ENCODE results near the gene SPATA9.

The SPATA9 gene

DNA sequence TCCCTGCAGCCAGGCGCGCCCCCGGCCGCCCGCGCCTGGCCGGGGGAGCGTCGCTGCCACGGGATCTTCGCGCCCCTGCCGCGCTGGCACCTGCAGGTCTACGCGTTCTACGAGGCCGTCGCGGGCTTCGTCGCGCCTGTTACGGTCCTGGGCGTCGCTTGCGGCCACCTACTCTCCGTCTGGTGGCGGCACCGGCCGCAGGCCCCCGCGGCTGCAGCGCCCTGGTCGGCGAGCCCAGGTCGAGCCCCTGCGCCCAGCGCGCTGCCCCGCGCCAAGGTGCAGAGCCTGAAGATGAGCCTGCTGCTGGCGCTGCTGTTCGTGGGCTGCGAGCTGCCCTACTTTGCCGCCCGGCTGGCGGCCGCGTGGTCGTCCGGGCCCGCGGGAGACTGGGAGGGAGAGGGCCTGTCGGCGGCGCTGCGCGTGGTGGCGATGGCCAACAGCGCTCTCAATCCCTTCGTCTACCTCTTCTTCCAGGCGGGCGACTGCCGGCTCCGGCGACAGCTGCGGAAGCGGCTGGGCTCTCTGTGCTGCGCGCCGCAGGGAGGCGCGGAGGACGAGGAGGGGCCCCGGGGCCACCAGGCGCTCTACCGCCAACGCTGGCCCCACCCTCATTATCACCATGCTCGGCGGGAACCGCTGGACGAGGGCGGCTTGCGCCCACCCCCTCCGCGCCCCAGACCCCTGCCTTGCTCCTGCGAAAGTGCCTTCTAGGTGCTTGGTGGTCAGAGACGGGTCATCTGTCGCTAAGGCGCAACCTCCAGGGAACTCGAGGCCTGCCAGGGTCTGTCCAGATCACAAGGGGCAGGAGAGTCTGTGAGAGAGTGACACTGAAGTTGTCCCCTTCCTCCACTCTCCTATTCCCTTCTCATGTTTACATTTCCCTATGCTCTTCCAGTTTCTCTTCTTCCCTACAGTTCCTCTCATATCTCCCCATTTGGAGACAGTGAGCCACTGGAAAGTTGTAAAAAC is 61.6 kb downstream of the SPATA9 start:
- DNase-seq (ENCODE audit: low read depth in 2 of 2, low spot score in 1 of 2) = no peak

DNA sequence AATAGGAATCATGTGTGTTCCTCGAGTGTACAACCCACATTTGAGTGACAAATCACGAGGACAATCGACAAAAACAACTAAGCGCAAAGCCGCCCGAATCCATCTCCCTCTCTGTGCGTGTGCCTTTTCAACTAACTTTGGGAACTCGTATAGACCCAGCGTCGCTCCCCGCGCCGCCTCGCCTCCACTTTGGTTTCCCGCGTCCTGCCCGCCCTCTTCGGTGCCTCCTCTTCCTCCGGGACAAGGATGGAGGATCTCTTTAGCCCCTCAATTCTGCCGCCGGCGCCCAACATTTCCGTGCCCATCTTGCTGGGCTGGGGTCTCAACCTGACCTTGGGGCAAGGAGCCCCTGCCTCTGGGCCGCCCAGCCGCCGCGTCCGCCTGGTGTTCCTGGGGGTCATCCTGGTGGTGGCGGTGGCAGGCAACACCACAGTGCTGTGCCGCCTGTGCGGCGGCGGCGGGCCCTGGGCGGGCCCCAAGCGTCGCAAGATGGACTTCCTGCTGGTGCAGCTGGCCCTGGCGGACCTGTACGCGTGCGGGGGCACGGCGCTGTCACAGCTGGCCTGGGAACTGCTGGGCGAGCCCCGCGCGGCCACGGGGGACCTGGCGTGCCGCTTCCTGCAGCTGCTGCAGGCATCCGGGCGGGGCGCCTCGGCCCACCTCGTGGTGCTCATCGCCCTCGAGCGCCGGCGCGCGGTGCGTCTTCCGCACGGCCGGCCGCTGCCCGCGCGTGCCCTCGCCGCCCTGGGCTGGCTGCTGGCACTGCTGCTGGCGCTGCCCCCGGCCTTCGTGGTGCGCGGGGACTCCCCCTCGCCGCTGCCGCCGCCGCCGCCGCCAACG is 62.5 kb downstream of the SPATA9 start, which contains the start of gene GPR150:
Gene GPR150 (plus strand): TSS at position 58 of the 840 bp plus-strand sequence. CDS start 189 bp downstream, at position 247.
- peak in 1 of 2 donors; percentile 17 for DNase-seq (ENCODE audit: low read depth in 2 of 2, low spot score in 1 of 2)

DNA sequence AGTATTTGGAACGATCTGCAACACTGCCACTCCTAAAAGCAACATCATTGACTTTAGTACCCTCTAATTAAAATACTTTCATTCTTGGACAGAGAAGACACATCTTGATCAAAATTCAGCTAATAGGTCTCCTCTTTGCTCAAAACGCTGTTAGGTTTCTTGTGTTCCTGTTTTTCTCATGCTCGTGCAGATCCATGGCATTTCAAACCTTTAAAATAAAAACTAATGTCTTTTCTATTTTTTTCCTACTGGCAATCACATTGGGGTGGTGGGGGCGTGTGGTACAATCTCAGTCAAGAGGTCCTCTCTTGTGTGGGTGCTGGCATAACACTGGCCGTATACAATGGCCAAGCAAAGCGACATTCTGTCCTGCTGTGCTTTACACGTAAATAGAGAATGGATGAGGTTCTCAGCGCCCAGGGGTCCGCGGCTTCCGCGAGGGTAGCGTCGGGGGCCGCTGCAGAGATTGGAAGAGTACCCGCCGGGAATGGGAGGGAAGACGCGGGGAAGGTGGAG is 63.2 kb downstream of the SPATA9 start:
- DNase-seq (ENCODE audit: low read depth in 2 of 2, low spot score in 1 of 2) = no peak

DNA sequence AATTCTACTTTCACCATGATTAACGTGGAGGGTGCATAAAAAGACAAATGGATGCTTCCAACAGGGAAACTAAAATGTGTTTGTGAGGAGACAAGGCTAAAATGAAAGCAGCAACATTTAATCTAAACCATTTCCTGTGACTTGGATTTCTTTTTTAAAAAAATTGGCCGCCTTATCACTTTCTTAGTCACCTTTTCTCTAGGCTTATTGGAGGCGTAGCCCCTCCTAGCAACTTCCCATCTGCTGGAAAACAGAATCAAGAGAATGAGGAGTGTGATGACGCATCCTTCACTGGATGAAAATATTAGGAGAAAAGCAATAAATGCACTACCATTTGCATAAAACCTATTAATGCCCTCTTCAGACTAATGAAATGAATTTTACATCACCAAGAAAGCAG is 63.7 kb downstream of the SPATA9 start:
- no peak for DNase-seq (ENCODE audit: low read depth in 2 of 2, low spot score in 1 of 2)

DNA sequence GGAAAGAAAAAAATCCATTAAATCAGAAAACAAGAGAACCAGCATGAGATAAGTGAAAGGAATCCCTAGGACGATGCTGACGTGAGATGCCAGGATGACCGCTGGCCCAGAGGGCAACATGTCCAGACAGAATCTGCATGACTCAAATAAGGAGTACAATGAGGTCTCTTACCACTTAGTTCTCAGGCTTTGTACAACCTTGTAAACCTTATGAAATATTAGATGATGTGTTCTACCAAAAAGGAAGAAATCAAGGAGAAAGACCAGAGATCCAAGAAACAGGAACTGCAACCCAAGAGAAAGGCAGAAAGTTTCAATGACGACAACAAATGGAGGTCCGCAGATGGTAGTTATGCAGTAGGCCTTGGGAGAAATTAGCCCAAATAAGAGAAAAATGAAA is 65.7 kb downstream of the SPATA9 start:
- no peak for DNase-seq (ENCODE audit: low read depth in 2 of 2, low spot score in 1 of 2)

DNA sequence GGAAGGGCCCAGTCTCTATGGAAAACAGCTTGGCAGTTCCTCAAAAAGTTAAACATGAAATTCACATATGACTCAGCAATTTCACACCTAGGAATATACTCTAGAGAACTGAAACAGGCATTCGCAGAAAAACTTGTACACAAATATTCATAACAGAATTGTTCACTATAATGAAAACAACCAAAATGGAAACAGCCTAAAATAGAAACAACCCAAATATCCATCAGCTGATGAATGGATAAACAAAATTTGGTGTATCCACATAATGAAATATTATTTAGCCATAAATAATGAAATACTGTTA is 67.7 kb downstream of the SPATA9 start:
- DNase-seq (ENCODE audit: low read depth in 2 of 2, low spot score in 1 of 2) = no peak

DNA sequence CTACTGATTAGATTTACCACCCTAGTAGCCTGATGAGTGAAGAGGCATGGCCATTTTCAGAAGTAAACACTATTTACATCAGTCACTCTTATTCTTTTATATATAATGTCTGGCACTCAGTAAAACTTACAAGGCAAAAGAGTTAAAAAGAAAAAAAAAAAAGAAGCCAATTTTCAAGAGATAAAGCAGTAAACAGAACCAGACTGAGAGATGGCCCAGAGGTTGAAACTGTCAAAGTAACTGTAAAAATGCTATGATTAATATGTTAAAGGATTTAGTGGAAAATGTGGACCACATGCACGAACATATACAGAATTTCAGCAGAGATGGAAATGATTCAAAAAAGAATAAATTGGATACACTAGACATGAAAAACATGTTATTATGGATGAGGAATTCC is 69.3 kb downstream of the SPATA9 start:
- DNase-seq (ENCODE audit: low read depth in 2 of 2, low spot score in 1 of 2) = no peak

DNA sequence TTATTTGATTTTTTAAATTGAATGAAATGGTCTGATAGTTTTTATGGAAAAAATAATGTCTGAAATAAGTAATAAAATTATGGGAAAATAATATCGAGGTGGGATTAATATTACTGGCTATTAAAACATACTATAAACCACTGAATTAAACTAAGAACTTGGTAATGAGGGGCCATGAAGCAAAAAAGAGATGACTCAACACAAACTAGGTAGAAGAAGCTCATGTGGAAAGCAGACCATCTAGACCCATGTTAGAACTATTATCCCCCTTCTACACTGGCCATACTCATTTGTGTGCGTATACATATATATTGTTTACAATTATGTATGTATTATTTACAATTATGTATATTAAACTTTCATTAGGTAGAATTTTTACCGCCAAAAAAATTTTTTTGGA is 71.4 kb downstream of the SPATA9 start:
- no peak for DNase-seq (ENCODE audit: low read depth in 2 of 2, low spot score in 1 of 2)

DNA sequence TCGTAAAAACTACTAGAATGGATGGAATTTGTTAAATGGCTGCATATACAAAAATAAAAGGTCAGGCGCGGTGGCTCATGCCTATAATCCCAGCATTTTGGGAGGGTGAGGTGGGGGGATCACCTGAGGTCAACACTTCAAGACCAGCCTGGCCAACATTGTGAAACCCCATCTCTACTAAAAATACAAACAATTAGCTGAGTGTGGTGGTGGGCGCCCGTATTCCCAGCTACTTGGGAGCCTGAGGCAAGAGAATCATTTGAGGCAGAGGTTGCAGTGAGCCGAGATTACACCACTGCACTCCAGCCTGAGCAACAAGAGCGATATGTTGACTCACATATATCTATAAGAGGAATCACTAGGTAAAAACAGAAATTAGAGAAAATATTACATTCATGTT is 72.2 kb downstream of the SPATA9 start:
- no peak for DNase-seq (ENCODE audit: low read depth in 2 of 2, low spot score in 1 of 2)

DNA sequence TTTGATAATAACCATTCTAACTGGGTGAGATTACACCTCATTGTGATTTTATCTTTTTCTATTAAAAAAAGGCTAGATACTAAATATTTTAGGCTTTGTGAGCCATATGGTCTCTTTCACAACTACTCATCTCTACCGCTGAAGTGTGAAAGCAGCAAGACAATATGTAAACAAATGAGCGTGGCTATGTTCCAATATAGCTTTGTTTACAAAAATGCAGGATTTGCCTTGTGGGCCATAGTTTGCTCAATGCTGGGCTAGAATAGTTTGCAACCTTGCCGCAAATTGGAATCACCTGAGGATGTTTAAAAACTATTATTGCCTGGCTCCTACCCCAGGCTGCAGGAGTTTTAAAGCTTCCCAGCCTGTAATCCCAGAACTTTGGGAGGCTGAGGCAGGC is 73.1 kb downstream of the SPATA9 start:
- no peak for DNase-seq (ENCODE audit: low read depth in 2 of 2, low spot score in 1 of 2)
